ENCODE results near the gene SLC2A13. TPM values are rescaled to one million over a fixed set of nuclear protein-coding genes. Genes with fewer than 3 reads are reported as not detected.
A peak's percentile ranks its signal among the peaks of the same experiment; 100 is the strongest.

The SLC2A13 gene
- total RNA-seq, 1 donor from 2014 or later: 7.4 TPM

GRCh38 chr12:39773266-39773665 lies 332.6 kb downstream of the SLC2A13 start:
- H3K27ac Mint-ChIP-seq: no peak overlapping the region
- no peak overlapping the region for H3K4me3 Mint-ChIP-seq
- TF ChIP-seq CTCF (IDR thresholded peaks at IDR 0.05; ENCODE audit: unreplicated experiment): no peak
- no peaks in the 10 kb centered on the region for H3K27me3 Mint-ChIP-seq (ENCODE audit: low read depth)
- no peak for DNase-seq (ENCODE audit: low spot score in 2 of 2, unreplicated experiment in 2 of 2)
- H3K4me1 Mint-ChIP-seq: no peaks in the 10 kb centered on the region
- H3K9me3 Mint-ChIP-seq: no peaks in the 10 kb centered on the region
- H3K36me3 Mint-ChIP-seq: no peaks in the 10 kb centered on the region

- H3K9me3 Mint-ChIP-seq: no peaks in the 10 kb centered on the region
- H3K4me3 Mint-ChIP-seq: no peak overlapping the region
- DNase-seq (ENCODE audit: low spot score in 2 of 2, unreplicated experiment in 2 of 2): no peak
- no peaks in the 10 kb centered on the region for H3K27me3 Mint-ChIP-seq (ENCODE audit: low read depth)
- H3K27ac Mint-ChIP-seq: no peak overlapping the region
- no peak for TF ChIP-seq CTCF (IDR thresholded peaks at IDR 0.05; ENCODE audit: unreplicated experiment)
- no peaks in the 10 kb centered on the region for H3K4me1 Mint-ChIP-seq
- no peaks in the 10 kb centered on the region for H3K36me3 Mint-ChIP-seq
Observed at GRCh38 chr12:39772821-39773259, 333.0 kb downstream of the SLC2A13 start.

GRCh38 chr12:39771456-39771855 lies 334.4 kb downstream of the SLC2A13 start:
- Mint-ChIP-seq H3K4me1 (peaks cover 6% of the 10 kb centered on the region), H3K27ac (no peak overlapping the region), H3K9me3 (no peaks in the 10 kb centered on the region), H3K27me3 (ENCODE audit: low read depth) (no peaks in the 10 kb centered on the region), H3K36me3 (no peaks in the 10 kb centered on the region), H3K4me3 (no peak overlapping the region)
- TF ChIP-seq CTCF (IDR thresholded peaks at IDR 0.05; ENCODE audit: unreplicated experiment): no peak
- DNase-seq (ENCODE audit: low spot score in 2 of 2, unreplicated experiment in 2 of 2): no peak

- Mint-ChIP-seq H3K36me3 (no peaks in the 10 kb centered on the region), H3K4me1 (peaks cover 25% of the 10 kb centered on the region), H3K27ac (no peak overlapping the region), H3K4me3 (no peak overlapping the region), H3K9me3 (no peaks in the 10 kb centered on the region), H3K27me3 (ENCODE audit: low read depth) (no peaks in the 10 kb centered on the region)
- peak; percentile 72 for TF ChIP-seq CTCF (IDR thresholded peaks at IDR 0.05; ENCODE audit: unreplicated experiment)
- DNase-seq (ENCODE audit: low spot score in 2 of 2, unreplicated experiment in 2 of 2): no peak
Observed at GRCh38 chr12:39764944-39765560, 340.8 kb downstream of the SLC2A13 start.

- no peak overlapping the region for H3K27ac Mint-ChIP-seq
- no peaks in the 10 kb centered on the region for H3K9me3 Mint-ChIP-seq
- H3K4me3 Mint-ChIP-seq: no peak overlapping the region
- no peaks in the 10 kb centered on the region for H3K27me3 Mint-ChIP-seq (ENCODE audit: low read depth)
- H3K4me1 Mint-ChIP-seq: peaks cover 27% of the 10 kb centered on the region
- H3K36me3 Mint-ChIP-seq: no peaks in the 10 kb centered on the region
- no peak for DNase-seq (ENCODE audit: low spot score in 2 of 2, unreplicated experiment in 2 of 2)
- no peak for TF ChIP-seq CTCF (IDR thresholded peaks at IDR 0.05; ENCODE audit: unreplicated experiment)
Observed at GRCh38 chr12:39763890-39764169, 342.1 kb downstream of the SLC2A13 start.
